HEK293T (cell line): ENCODE results near the gene USF2.

Experiments used
- ARNT ChIP-seq: fragments of 450-650 bp; IDR thresholded peaks from 2 replicates; pipeline ENCODE4 v1.6.1; 2017; ENCODE audit warnings: mild to moderate bottlenecking
- BHLHE40 ChIP-seq: fragments of 450-650 bp; IDR thresholded peaks from 2 replicates; pipeline ENCODE4 v1.6.1; 2016; ENCODE audit warnings: mild to moderate bottlenecking, moderate library complexity, borderline replicate concordance
- CTBP1 ChIP-seq: fragments of 450-650 bp; IDR thresholded peaks from 2 replicates; pipeline ENCODE4 v1.6.1; 2016; ENCODE audit warnings: borderline replicate concordance
- ELF4 ChIP-seq: fragments of 450-650 bp; IDR thresholded peaks from 2 replicates; pipeline ENCODE4 v1.6.1; 2017; ENCODE audit warnings: antibody characterized with exemption
- FOXK2 ChIP-seq: fragments of 450-650 bp; IDR thresholded peaks from 2 replicates; pipeline ENCODE4 v1.6.1; 2016; ENCODE audit warnings: mild to moderate bottlenecking
- FOXM1 ChIP-seq: fragments of 450-650 bp; IDR thresholded peaks from 2 replicates; pipeline ENCODE4 v1.6.1; 2017; ENCODE audit warnings: mild to moderate bottlenecking, borderline replicate concordance
- L3MBTL2 ChIP-seq: fragments of 450-650 bp; conservative IDR thresholded peaks from 2 replicates; pipeline ENCODE4 v1.6.1; 2016; ENCODE audit warnings: mild to moderate bottlenecking
- SP1 ChIP-seq: fragments of 450-650 bp; IDR thresholded peaks from 2 replicates; pipeline ENCODE4 v1.6.1; 2017
- SUZ12 ChIP-seq: fragments of 450-650 bp; IDR thresholded peaks from 2 replicates; pipeline ENCODE4 v1.6.1; 2016; ENCODE audit warnings: mild to moderate bottlenecking
- ZNF384 ChIP-seq: fragments of 450-650 bp; IDR thresholded peaks from 2 replicates; pipeline ENCODE4 v1.6.1; 2016
- TF ChIP-seq, protein P1 (sequence below): fragments of 450-650 bp; IDR thresholded peaks from 2 replicates; pipeline ENCODE4 v1.6.1; 2016

DNA sequence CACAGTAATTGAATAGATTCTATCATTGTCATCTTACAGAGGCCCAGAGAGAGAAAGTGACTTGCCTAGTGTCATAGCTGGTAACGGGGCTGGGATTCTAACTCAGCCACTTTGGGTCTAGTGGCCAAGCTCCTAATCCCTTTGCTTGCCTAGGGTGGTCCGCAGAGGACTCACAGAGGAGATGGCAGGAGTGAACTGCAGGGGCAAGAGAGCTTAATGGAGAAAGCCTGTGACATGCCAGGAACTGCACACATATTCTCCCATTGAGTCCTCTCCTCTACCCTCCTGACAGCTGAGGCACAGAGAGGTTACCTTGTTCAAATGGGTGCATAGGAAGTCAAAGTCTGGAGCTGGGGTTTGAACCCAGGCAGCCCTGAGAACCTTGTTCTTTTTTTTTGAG lies 17.3 kb upstream of the USF2 start:
- TF ChIP-seq, protein P1, sequence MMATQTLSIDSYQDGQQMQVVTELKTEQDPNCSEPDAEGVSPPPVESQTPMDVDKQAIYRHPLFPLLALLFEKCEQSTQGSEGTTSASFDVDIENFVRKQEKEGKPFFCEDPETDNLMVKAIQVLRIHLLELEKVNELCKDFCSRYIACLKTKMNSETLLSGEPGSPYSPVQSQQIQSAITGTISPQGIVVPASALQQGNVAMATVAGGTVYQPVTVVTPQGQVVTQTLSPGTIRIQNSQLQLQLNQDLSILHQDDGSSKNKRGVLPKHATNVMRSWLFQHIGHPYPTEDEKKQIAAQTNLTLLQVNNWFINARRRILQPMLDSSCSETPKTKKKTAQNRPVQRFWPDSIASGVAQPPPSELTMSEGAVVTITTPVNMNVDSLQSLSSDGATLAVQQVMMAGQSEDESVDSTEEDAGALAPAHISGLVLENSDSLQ = no peak
- TF ChIP-seq BHLHE40 = no peak
- no peak for TF ChIP-seq SP1
- no peak for TF ChIP-seq FOXK2
- TF ChIP-seq SUZ12 = no peak
- TF ChIP-seq ZNF384 = no peak
- TF ChIP-seq L3MBTL2 = no peak
- no peak for TF ChIP-seq ELF4
- TF ChIP-seq ARNT = no peak
- no peak for TF ChIP-seq CTBP1
- TF ChIP-seq FOXM1 = no peak
